Panc1 (cell line): Measurements from ENCODE around the gene EHD3.

ENCODE experiments used
- POLR2AphosphoS5 ChIP-seq: IDR thresholded peaks from 2 replicates; pipeline ENCODE4 v1.6.1; 2012; ENCODE audit warnings: mild to moderate bottlenecking, low read depth, low read length, moderate library complexity
- SIN3A ChIP-seq: IDR thresholded peaks from 2 replicates; pipeline ENCODE4 v1.6.1; 2012; ENCODE audit warnings: low read depth, mild to moderate bottlenecking, low read length, moderate library complexity, borderline replicate concordance; ENCODE audit not compliant: insufficient read depth
- TF ChIP-seq, protein P1 (sequence below): fragments of 450-650 bp; IDR thresholded peaks from 2 replicates; pipeline ENCODE4 v1.5.1; 2017; ENCODE audit warnings: mild to moderate bottlenecking

DNA sequence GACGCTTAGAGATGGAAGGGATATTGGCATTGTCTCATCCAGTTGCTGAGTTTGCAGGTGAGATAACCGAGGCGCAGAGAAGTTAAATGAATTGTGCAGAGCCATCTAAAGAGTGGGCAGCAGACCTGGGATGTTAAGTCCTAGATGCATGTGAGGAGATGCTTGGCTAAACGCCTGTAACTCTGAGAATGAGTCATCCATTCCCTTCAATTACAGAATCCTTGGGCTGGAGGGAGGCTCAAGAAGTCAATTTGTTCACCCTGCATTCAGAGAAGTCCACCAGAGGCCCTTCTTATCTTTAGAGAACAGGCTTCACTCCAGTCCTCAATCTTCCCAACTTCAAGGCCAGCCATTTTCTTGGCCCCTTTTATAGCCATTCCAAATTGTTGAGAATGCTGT, 1.6 kb downstream of the EHD3 start:
- TF ChIP-seq SIN3A (no peak), POLR2AphosphoS5 (no peak)
- TF ChIP-seq, protein P1, sequence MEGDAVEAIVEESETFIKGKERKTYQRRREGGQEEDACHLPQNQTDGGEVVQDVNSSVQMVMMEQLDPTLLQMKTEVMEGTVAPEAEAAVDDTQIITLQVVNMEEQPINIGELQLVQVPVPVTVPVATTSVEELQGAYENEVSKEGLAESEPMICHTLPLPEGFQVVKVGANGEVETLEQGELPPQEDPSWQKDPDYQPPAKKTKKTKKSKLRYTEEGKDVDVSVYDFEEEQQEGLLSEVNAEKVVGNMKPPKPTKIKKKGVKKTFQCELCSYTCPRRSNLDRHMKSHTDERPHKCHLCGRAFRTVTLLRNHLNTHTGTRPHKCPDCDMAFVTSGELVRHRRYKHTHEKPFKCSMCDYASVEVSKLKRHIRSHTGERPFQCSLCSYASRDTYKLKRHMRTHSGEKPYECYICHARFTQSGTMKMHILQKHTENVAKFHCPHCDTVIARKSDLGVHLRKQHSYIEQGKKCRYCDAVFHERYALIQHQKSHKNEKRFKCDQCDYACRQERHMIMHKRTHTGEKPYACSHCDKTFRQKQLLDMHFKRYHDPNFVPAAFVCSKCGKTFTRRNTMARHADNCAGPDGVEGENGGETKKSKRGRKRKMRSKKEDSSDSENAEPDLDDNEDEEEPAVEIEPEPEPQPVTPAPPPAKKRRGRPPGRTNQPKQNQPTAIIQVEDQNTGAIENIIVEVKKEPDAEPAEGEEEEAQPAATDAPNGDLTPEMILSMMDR = no peak
